OCI-LY3 (cell line): ENCODE results near the gene NNAT.

Experiments used
- EZH2phosphoT487 ChIP-seq: fragments of 200-600 bp; shearing (Covaris generic); IDR thresholded peaks from 2 replicates; pipeline ENCODE4 v1.6.1; 2018; ENCODE audit warnings: antibody characterized with exemption, mixed run types, low read depth
- TF ChIP-seq, protein P1 (sequence below): fragments of 200-600, 300-600 bp; sonication (generic); IDR thresholded peaks from 2 replicates; pipeline ENCODE4 v1.5.1; 2014; ENCODE audit warnings: antibody characterized with exemption, low read length, low read depth

DNA sequence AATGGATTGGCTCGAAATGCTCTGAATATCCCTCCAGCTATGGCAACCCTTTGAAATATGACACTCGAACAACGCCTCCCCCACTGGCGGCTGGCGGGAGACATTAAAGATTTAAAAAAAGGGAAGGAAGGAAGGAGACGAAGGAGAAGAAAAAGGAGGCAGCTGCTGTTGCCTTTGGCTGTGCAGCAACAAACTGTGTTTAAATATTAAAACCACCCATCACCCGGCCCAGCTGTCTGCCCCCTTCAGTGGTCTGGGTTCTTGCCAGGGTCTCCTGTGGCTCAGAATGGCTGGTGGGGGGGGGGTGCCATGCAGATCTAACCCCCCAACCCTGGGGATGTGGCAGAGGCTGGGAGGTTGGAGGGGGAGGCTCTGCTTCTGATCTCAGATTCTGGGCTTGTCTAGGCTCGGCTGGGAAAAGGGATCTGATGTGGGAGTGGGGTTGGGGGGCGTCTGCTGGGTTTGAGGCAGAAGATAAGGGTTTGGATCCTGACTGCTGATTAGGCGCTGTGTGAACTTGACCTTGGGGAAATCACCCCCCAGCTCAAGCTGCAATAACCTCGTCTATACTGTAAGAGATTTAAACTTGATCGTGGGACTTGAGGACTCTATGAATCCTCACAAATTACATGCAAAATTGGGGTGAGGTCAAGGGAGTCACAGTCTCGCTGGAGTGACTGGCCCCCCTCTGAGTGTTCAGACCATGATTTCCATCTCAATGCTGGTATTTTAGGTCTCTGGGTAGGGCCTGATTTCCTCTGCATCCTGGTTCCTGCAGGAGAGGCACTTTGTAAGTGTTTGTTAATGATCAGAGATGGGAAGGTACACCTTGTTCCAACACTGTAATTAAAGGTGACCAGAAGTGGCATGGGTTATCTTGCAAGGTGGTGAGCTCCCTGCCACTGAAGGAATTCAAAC, 46.9 kb downstream of the NNAT start:
- TF ChIP-seq, protein P1, sequence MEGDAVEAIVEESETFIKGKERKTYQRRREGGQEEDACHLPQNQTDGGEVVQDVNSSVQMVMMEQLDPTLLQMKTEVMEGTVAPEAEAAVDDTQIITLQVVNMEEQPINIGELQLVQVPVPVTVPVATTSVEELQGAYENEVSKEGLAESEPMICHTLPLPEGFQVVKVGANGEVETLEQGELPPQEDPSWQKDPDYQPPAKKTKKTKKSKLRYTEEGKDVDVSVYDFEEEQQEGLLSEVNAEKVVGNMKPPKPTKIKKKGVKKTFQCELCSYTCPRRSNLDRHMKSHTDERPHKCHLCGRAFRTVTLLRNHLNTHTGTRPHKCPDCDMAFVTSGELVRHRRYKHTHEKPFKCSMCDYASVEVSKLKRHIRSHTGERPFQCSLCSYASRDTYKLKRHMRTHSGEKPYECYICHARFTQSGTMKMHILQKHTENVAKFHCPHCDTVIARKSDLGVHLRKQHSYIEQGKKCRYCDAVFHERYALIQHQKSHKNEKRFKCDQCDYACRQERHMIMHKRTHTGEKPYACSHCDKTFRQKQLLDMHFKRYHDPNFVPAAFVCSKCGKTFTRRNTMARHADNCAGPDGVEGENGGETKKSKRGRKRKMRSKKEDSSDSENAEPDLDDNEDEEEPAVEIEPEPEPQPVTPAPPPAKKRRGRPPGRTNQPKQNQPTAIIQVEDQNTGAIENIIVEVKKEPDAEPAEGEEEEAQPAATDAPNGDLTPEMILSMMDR = no peak
- TF ChIP-seq EZH2phosphoT487 = no peak
